ENCODE measurements around the gene PRKG1. TPM values are rescaled to one million over a fixed set of nuclear protein-coding genes. Genes with fewer than 3 reads are reported as not detected.

PRKG1 gene
- total and polyA plus RNA-seq, 4 donors, result 0.46 to 5.1 (median 1.5) TPM

DNA sequence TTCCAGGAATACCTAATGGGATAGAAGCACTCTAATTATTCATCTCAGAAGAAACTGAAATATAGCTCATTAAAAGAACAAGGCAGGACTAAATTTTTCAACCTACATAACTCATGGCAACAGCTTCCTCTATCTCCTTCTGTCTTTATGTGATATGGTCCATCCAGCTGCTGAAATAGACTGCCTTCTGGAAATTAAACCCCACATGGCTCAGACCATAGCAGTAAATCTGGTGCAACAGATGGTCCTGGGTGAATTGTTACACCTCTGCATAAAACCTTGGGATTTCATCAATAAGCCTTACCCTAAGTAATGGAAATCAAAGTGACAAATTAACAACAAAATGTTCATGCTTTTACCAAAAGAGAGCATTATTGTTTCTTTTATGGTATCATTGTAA is 830.7 kb downstream of the PRKG1 start:
- Histone ChIP-seq H3K36me3 (ENCODE audit: control insufficient read depth in 4 of 4, insufficient read depth in 3 of 4, low read depth in 1 of 4, low read length in 3 of 4) (no peaks in the 10 kb centered on the region), H3K27ac (ENCODE audit: low read depth in 1 of 2, low read length in 2 of 2) (no peak overlapping the region), H3K27me3 (ENCODE audit: control insufficient read depth in 4 of 4, insufficient read depth in 4 of 4, low read length in 3 of 4) (no peaks in the 10 kb centered on the region), H3K9ac (ENCODE audit: low read depth in 1 of 2, low read length in 2 of 2) (no peak overlapping the region), H3K4me3 (ENCODE audit: low read depth in 1 of 3, low read length in 3 of 3) (no peak overlapping the region), H3K4me1 (ENCODE audit: control insufficient read depth in 4 of 4, insufficient read depth in 4 of 4, low read length in 3 of 4) (no peaks in the 10 kb centered on the region), H3K9me3 (ENCODE audit: control insufficient read depth in 4 of 4, low read length in 3 of 4) (no peaks in the 10 kb centered on the region)
- TF ChIP-seq YY1 (IDR thresholded peaks at IDR 0.05), result no peak
- DNase-seq (ENCODE audit: low spot score), result no peak

DNA sequence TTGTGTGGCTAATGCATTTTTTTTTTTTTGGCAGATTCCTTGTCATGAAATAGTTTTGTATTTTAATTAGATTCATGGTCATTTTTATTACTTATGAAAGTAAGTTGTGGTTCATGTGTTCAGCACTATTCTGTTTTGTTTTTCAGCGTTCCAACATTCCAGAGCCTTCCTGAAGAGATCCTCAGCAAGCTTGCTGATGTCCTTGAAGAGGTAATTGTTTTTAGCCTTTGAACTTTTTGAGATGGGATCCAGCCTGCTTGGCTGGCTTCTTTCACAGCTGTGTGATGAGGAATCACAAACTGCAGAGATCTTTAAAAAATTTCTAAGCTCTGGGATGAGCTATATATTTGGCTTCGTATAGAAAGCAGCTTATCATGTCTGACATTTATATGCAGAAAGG is 833.1 kb downstream of the PRKG1 start:
- TF ChIP-seq, protein P1, sequence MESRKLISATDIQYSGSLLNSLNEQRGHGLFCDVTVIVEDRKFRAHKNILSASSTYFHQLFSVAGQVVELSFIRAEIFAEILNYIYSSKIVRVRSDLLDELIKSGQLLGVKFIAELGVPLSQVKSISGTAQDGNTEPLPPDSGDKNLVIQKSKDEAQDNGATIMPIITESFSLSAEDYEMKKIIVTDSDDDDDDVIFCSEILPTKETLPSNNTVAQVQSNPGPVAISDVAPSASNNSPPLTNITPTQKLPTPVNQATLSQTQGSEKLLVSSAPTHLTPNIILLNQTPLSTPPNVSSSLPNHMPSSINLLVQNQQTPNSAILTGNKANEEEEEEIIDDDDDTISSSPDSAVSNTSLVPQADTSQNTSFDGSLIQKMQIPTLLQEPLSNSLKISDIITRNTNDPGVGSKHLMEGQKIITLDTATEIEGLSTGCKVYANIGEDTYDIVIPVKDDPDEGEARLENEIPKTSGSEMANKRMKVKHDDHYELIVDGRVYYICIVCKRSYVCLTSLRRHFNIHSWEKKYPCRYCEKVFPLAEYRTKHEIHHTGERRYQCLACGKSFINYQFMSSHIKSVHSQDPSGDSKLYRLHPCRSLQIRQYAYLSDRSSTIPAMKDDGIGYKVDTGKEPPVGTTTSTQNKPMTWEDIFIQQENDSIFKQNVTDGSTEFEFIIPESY (IDR thresholded peaks at IDR 0.05), result no peak
- TF ChIP-seq, protein P2, sequence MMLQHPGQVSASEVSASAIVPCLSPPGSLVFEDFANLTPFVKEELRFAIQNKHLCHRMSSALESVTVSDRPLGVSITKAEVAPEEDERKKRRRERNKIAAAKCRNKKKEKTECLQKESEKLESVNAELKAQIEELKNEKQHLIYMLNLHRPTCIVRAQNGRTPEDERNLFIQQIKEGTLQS (IDR thresholded peaks at IDR 0.05), result no peak
- no peak for TF ChIP-seq HNF4A (conservative IDR thresholded peaks at IDR 0.05)
- TF ChIP-seq, protein P3, sequence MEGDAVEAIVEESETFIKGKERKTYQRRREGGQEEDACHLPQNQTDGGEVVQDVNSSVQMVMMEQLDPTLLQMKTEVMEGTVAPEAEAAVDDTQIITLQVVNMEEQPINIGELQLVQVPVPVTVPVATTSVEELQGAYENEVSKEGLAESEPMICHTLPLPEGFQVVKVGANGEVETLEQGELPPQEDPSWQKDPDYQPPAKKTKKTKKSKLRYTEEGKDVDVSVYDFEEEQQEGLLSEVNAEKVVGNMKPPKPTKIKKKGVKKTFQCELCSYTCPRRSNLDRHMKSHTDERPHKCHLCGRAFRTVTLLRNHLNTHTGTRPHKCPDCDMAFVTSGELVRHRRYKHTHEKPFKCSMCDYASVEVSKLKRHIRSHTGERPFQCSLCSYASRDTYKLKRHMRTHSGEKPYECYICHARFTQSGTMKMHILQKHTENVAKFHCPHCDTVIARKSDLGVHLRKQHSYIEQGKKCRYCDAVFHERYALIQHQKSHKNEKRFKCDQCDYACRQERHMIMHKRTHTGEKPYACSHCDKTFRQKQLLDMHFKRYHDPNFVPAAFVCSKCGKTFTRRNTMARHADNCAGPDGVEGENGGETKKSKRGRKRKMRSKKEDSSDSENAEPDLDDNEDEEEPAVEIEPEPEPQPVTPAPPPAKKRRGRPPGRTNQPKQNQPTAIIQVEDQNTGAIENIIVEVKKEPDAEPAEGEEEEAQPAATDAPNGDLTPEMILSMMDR (IDR thresholded peaks at IDR 0.05; ENCODE audit: low read depth, low read length, missing input control), result no peak
- no peak for TF ChIP-seq NR2F2 (IDR thresholded peaks at IDR 0.05)
- TF ChIP-seq, protein P4, sequence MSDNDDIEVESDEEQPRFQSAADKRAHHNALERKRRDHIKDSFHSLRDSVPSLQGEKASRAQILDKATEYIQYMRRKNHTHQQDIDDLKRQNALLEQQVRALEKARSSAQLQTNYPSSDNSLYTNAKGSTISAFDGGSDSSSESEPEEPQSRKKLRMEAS (IDR thresholded peaks at IDR 0.05), result no peak
- TF ChIP-seq JUND (IDR thresholded peaks at IDR 0.05), result no peak
- TF ChIP-seq EGR1 (IDR thresholded peaks at IDR 0.05; ENCODE audit: low read depth in 2 of 2), result no peak
- no peak for TF ChIP-seq RAD21 (IDR thresholded peaks at IDR 0.05)
- no peak for TF ChIP-seq YY1 (IDR thresholded peaks at IDR 0.05)
- no peak for TF ChIP-seq SP1 (IDR thresholded peaks at IDR 0.05)
- TF ChIP-seq, protein P5, sequence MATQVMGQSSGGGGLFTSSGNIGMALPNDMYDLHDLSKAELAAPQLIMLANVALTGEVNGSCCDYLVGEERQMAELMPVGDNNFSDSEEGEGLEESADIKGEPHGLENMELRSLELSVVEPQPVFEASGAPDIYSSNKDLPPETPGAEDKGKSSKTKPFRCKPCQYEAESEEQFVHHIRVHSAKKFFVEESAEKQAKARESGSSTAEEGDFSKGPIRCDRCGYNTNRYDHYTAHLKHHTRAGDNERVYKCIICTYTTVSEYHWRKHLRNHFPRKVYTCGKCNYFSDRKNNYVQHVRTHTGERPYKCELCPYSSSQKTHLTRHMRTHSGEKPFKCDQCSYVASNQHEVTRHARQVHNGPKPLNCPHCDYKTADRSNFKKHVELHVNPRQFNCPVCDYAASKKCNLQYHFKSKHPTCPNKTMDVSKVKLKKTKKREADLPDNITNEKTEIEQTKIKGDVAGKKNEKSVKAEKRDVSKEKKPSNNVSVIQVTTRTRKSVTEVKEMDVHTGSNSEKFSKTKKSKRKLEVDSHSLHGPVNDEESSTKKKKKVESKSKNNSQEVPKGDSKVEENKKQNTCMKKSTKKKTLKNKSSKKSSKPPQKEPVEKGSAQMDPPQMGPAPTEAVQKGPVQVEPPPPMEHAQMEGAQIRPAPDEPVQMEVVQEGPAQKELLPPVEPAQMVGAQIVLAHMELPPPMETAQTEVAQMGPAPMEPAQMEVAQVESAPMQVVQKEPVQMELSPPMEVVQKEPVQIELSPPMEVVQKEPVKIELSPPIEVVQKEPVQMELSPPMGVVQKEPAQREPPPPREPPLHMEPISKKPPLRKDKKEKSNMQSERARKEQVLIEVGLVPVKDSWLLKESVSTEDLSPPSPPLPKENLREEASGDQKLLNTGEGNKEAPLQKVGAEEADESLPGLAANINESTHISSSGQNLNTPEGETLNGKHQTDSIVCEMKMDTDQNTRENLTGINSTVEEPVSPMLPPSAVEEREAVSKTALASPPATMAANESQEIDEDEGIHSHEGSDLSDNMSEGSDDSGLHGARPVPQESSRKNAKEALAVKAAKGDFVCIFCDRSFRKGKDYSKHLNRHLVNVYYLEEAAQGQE (IDR thresholded peaks at IDR 0.05), result no peak
- no peak for TF ChIP-seq TAF1 (conservative IDR thresholded peaks at IDR 0.05)
- no peak for TF ChIP-seq GABPA (IDR thresholded peaks at IDR 0.05 in 1 of 2, conservative IDR thresholded peaks at IDR 0.05 in 1 of 2)
- TF ChIP-seq HNF4G (IDR thresholded peaks at IDR 0.05), result no peak
- TF ChIP-seq FOXA2 (IDR thresholded peaks at IDR 0.05), result no peak
- TF ChIP-seq FOXA1 (IDR thresholded peaks at IDR 0.05), result no peak
- Histone ChIP-seq H3K4me1 (ENCODE audit: control insufficient read depth in 4 of 4, insufficient read depth in 4 of 4, low read length in 3 of 4) (no peaks in the 10 kb centered on the region), H3K27me3 (ENCODE audit: control insufficient read depth in 4 of 4, insufficient read depth in 4 of 4, low read length in 3 of 4) (no peaks in the 10 kb centered on the region), H3K9ac (ENCODE audit: low read depth in 1 of 2, low read length in 2 of 2) (no peak overlapping the region), H3K9me3 (ENCODE audit: control insufficient read depth in 4 of 4, low read length in 3 of 4) (no peaks in the 10 kb centered on the region), H3K36me3 (ENCODE audit: control insufficient read depth in 4 of 4, insufficient read depth in 3 of 4, low read depth in 1 of 4, low read length in 3 of 4) (no peaks in the 10 kb centered on the region), H3K4me3 (ENCODE audit: low read depth in 1 of 3, low read length in 3 of 3) (no peak overlapping the region), H3K27ac (ENCODE audit: low read depth in 1 of 2, low read length in 2 of 2) (no peak overlapping the region)
- WGBS, result 28% methylated on average over 2 of the region's 2 CpGs
- DNase-seq (ENCODE audit: low spot score), result no peak
